SJSA1 (cell line): ENCODE results near the gene RBBP6. TPM values are rescaled to one million over a fixed set of nuclear protein-coding genes. Genes with fewer than 3 reads are reported as not detected.

ENCODE experiments used
- DNase-seq, 2 experiments: peaks; one replicate each; pipeline ENCODE4 v3.0.0-alpha.2; 2015 to 2020; ENCODE audit warnings: low spot score in 2 of 2, low read depth in 1 of 2
- H3K27ac ChIP-seq: fragments of 250-450 bp; sonication (Bioruptor Pico); 2 replicates; pipeline ENCODE4 v1.5.1; 2020; ENCODE audit warnings: mild to moderate bottlenecking, moderate library complexity
- H3K27me3 ChIP-seq: fragments of 250-450 bp; sonication (Bioruptor Pico); replicated peaks from 2 replicates; pipeline ENCODE4 v1.5.1; 2020; ENCODE audit warnings: mild to moderate bottlenecking, moderate library complexity
- H3K36me3 ChIP-seq: fragments of 250-450 bp; sonication (Bioruptor Pico); 2 replicates; pipeline ENCODE4 v1.5.1; 2020; ENCODE audit warnings: mild to moderate bottlenecking
- H3K4me1 ChIP-seq: fragments of 250-450 bp; sonication (Bioruptor Pico); replicated peaks from 2 replicates; pipeline ENCODE4 v1.6.1; 2021; ENCODE audit warnings: mild to moderate bottlenecking
- H3K4me3 ChIP-seq: fragments of 250-450 bp; sonication (Bioruptor Pico); 2 replicates; pipeline ENCODE4 v1.5.1; 2020; ENCODE audit warnings: mild to moderate bottlenecking
- H3K9me3 ChIP-seq: fragments of 250-450 bp; sonication (Bioruptor Pico); replicated peaks from 2 replicates; pipeline ENCODE4 v1.5.1; 2020; ENCODE audit warnings: mild to moderate bottlenecking
- total RNA-seq: library from RNA; depleted of rRNA; stranded (reverse); fragments of >200 nt; shearing (Covaris generic); gene quantifications from 2 replicates; pipeline ENCODE4 v1.2.3, GENCODE V29; 2014

RBBP6 gene
- total RNA-seq, 1 experiment from 2014 or later = 23.6 TPM

DNA sequence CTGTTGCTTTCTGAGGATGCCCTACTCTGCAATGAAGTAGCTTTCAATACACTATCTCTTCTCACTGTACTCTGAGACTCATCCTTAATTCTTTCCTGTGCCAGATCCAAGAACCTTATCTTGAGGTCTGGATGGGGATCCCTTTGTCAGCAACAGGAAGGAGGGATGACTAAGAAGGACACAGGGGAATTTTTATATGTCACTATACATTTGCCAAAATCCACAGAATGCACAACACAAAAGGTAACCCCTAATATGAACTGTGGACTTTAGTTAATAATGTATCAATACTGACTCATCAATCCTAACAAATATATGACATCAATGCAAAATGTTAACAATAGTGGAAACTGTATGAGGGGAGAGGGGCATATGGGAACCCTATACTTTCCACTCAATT is 4.7 kb upstream of the RBBP6 start:
- H3K27ac ChIP-seq = no peak overlapping the region
- no peak for DNase-seq
- H3K27me3 ChIP-seq = no peaks in the 10 kb centered on the region
- H3K4me1 ChIP-seq = peaks cover 5% of the 10 kb centered on the region
- no peak overlapping the region for H3K4me3 ChIP-seq
- peaks cover 3% of the 10 kb centered on the region for H3K36me3 ChIP-seq
- H3K9me3 ChIP-seq = no peaks in the 10 kb centered on the region

DNA sequence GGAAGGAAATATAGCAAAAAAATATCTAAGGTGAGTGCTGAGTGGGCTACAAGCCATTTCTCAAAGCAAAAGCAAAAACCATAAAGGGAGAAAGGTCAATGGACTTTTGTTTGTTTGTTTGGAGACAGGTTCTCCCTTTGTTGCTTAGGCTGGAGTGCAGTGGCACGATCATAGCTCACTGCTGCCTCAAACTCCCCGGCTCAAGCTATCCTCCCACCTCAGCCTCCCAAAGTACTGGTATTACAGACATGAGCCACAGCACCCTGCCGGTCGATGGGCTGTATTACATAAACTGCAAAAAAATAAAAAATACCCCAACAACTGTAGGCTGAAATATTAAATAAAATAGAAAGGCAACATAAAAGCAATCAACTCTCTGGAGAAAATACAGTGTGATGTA is 3.5 kb upstream of the RBBP6 start:
- DNase-seq = no peak
- H3K27me3 ChIP-seq = no peaks in the 10 kb centered on the region
- H3K4me3 ChIP-seq = no peak overlapping the region
- H3K4me1 ChIP-seq = peaks cover 5% of the 10 kb centered on the region
- H3K9me3 ChIP-seq = no peaks in the 10 kb centered on the region
- no peak overlapping the region for H3K27ac ChIP-seq
- H3K36me3 ChIP-seq = peaks cover 15% of the 10 kb centered on the region

DNA sequence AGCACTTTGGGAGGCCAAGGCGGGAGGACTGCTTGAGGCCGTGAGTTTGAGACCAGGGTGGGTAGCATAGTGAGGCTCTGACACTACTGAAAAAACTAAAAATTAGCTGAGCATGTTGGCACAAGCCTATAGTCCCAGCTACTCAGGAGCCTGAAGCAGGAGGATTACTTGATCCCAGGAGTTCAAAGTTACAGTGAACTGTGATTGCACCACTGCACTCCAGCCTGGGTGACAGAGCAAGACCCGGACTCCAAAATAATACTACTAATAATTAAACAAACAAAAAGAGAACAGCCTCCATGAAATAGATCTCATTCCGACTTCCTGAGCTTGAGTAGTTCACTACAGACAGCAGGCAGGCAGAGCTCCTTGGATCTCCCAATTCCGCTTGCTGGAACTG is 2.7 kb upstream of the RBBP6 start:
- H3K27ac ChIP-seq = no peak overlapping the region
- no peak overlapping the region for H3K4me3 ChIP-seq
- H3K27me3 ChIP-seq = no peaks in the 10 kb centered on the region
- no peak for DNase-seq
- no peaks in the 10 kb centered on the region for H3K9me3 ChIP-seq
- H3K4me1 ChIP-seq = peaks cover 6% of the 10 kb centered on the region
- H3K36me3 ChIP-seq = peaks cover 18% of the 10 kb centered on the region

DNA sequence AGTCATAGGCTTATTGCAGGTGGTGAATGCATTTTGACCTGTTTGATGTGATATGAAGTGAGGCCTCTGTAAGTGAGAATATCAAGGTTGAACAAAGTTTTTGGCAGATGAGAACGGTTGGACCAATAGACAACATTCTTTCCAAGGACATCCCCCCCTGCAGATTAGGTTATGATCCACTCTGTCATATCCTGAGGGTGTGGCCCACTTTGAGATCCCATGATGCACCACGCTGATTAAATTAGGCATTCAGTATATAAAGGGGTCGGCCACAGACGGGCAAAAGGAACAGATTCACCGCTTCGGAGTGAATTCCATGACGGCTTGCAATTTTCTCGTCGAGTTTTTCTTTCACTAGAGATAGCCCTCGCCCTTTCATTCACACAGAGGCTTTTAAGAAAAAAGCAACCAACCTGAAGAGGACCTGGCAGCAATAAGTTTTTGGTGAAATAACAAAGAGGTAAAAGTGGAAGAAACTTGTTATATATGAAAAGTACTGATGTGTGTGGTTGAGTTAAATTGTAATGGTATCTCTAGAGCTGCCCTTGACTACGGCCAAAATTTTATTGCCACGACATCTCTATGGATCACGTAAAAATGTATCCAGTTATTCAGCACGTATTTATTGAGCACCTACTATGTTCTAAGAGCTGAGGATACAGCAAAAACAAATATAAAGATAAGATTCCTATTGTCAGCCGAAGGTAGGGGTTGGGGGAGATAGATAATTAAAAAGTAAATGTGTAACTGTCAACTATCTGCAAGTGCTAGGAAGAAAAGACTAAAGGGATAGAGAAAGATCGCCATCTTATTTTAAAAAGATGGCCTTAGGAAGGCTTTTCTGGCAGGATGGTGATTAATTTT is 1.7 kb upstream of the RBBP6 start:
- DNase-seq = no peak
- no peak overlapping the region for H3K4me3 ChIP-seq
- H3K27me3 ChIP-seq = no peaks in the 10 kb centered on the region
- H3K36me3 ChIP-seq = peaks cover 24% of the 10 kb centered on the region
- no peaks in the 10 kb centered on the region for H3K9me3 ChIP-seq
- H3K27ac ChIP-seq = no peak overlapping the region
- peaks cover 16% of the 10 kb centered on the region for H3K4me1 ChIP-seq

DNA sequence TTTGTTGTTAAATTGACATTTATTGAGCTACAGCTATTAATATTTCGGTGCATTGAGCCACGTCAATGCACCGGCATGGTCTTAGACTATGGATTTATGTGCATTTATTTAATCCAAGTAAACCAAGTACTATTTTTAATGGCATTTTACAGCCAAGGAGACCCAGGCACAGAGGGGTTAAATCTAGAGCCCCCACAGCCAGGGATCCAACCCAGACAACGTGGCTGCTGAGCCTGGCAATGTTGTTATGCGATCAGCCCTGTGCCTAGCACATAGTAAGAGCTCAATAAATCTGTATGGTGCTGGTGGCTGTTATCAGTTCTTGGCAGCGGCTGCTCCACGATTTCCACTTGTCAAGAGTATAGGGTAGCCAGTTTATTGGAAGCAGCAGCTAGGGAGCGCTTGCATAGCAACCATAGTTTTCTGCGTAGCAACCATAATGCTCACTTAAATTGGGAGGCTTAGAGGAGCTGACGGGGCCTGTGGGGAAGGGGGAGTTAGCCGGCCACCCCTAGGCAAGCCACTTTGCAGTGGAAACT is 541 bp upstream of the RBBP6 start:
- Histone ChIP-seq H3K36me3 (peaks cover 32% of the 10 kb centered on the region), H3K4me3 (peak overlapping the region; percentile 89), H3K4me1 (peaks cover 21% of the 10 kb centered on the region), H3K9me3 (no peaks in the 10 kb centered on the region), H3K27me3 (no peaks in the 10 kb centered on the region), H3K27ac (peak overlapping the region; percentile 96)
- no peak for DNase-seq

DNA sequence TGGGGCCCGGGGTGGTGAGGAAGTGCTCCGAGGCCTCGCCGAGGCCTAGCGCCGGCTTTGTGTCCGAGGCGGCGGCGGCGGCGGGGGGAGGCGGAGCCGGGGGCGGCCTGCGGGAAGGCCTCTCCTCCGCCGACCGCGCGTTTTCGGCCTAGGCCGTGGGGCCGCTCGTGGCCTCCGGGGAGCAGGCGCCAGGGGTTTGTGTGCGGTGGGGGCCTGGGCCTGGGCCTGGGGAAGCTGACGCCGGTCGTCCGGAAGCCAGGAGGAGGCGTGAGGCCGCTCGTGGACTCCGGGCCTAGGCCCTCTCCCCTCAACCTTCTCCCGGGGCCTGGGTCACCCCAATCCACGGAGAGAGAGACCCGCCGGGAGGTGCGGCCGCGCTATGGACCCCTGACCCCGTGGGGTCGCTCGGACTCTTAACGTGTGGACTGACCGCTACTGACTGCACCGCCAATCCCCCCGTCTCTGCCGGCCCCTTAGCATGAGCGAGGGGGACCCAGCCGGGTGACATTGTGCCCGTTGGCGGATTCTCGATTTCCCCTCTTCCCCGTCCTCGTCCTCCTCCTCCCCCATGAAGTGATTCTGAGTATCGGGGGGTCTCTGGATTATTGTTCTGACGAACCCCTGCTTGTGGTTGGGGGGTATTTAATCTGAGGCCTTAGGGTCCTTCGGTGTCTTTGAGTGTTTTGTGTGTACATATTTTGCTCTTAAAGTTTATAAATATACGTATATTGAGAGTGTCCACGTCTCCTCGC is 660 bp downstream of the RBBP6 start:
- no peaks in the 10 kb centered on the region for H3K9me3 ChIP-seq
- peaks cover 33% of the 10 kb centered on the region for H3K4me1 ChIP-seq
- peak in 1 of 2 experiments; percentile 52 for DNase-seq
- peaks cover 44% of the 10 kb centered on the region for H3K36me3 ChIP-seq
- no peaks in the 10 kb centered on the region for H3K27me3 ChIP-seq
- peak overlapping the region; percentile 89 for H3K4me3 ChIP-seq
- peak overlapping the region; percentile 96 for H3K27ac ChIP-seq

DNA sequence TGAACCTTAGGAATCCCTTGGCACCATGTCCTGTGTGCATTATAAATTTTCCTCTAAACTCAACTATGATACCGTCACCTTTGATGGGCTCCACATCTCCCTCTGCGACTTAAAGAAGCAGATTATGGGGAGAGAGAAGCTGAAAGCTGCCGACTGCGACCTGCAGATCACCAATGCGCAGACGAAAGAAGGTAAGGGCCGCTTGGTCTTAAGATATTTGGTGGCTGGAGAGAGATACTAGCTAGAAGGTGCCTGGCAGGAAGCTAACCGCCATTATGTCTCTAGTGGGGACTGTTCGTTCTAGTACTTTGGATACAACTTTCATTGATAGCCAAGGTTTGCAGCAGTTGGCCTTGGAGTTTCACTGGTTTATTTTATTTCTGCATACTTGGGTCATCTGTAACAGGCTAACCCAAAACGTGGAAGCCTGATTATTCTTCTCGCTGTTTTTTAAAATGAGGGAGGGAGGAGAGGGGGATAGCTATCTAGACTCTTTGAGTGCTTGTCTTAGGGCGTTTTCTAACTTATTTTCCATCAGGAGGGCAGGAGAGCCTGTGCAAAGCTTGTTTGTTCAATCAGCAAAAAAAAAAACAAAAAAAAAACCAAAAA is 1.3 kb downstream of the RBBP6 start:
- Histone ChIP-seq H3K9me3 (no peaks in the 10 kb centered on the region), H3K36me3 (peaks cover 51% of the 10 kb centered on the region), H3K4me1 (peaks cover 36% of the 10 kb centered on the region), H3K4me3 (peak overlapping the region; percentile 89), H3K27ac (peak overlapping the region; percentile 96), H3K27me3 (no peaks in the 10 kb centered on the region)
- peak in 1 of 2 experiments; percentile 49 for DNase-seq

DNA sequence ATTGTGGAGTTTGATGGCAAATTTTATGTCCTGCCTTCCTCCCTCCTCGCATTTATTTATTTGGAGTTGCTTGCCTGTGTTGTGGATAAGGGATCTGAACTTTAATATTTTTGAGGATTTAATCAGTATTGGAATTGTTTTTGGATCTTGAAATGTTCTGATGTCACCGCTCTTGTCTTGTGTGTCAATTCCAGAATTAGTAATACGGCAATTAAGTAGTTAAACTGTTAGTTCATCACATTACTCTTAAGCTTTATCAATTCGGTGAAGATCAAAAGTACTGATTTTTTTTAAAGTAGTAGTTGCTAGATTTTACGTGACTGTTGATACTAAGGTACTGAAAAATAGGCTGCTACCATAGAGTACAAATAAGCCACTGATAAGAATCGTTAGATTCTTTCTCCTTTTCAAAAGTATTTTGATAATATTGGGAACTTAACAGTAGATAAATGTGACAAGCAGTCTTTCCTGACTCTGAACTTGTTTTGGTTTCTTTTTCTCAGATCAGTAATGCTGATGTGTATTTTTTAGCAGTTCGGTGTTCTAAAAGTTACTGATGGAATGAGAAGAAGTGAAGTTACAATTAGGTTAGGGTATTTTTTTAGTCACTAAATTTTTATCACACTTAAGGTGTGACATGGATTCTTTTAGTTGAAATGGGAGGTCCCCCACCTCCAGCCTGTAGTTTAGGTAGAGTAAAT is 2.0 kb downstream of the RBBP6 start:
- DNase-seq = no peak
- H3K36me3 ChIP-seq = peaks cover 58% of the 10 kb centered on the region
- peak overlapping the region; percentile 96 for H3K27ac ChIP-seq

DNA sequence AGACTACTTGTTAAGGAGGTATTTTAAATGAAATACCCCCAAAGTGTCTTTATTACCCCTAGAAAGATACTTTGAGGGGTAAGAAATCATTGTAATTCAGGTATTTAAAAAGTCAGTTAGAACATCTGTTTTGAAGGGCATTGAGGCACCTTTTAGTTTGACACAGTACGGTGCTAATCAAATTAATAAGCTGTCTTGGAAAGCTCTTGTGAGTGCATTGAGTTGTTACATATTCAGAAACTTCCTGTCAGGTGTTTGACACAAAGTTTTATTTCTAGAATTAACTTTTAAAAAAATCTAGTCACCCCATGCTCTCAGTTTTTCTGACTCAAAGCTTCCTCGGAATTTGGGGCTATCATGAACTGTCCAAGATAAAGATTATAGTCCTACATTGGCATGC is 4.6 kb downstream of the RBBP6 start:
- Histone ChIP-seq H3K4me3 (no peak overlapping the region), H3K27me3 (no peaks in the 10 kb centered on the region), H3K36me3 (peaks cover 83% of the 10 kb centered on the region), H3K4me1 (peaks cover 31% of the 10 kb centered on the region), H3K27ac (peak overlapping the region; percentile 23; the same call in 1 of the 2 replicates), H3K9me3 (no peaks in the 10 kb centered on the region)
- DNase-seq = no peak

More for the DNA sequence above, 2.0 kb downstream of the RBBP6 start:
- no peaks in the 10 kb centered on the region for H3K27me3 ChIP-seq
- H3K4me3 ChIP-seq = peak overlapping the region; percentile 89
- peaks cover 36% of the 10 kb centered on the region for H3K4me1 ChIP-seq
- H3K9me3 ChIP-seq = no peaks in the 10 kb centered on the region

DNA sequence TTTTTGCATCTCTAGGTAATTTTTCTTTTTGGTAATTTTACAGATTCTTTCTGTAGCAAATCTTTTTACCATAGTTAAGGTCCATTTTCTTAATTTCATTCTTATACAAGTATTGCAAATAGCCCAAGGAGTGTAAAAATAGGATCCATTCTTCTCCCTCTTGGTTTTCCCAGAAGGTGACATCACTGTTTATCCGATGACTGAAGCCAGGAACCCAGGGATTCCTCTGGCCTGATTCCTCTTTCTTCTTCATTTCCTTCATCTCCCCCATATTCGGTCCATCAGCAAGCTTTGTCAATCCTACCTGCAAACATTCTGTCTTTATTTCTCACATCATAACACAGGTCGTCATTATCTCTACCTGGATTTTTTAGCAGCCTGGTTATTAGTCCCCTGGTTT is 5.3 kb downstream of the RBBP6 start:
- peak overlapping the region; percentile 23 for H3K27ac ChIP-seq

DNA sequence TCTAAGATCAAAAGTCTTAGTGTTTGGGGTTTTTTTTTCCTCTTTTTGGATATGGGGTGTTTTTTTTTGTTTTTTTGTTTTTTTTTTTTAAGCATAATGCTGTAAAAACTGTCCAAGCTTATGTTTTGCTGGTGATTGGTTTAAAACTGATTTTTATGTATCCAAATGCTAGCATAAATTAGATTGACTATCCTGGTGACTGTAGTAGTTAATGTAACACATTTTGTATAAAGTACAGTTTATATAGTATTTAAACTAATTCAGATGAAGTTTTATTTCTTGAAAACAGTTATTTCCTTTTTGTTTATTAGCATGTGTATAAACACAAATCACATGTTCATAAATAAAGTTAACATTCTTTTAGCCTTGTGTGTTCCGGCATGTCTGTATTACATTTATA is 10.9 kb downstream of the RBBP6 start:
- Histone ChIP-seq H3K4me1 (peaks cover under 1% of the 10 kb centered on the region), H3K27ac (no peak overlapping the region), H3K9me3 (no peaks in the 10 kb centered on the region), H3K27me3 (no peaks in the 10 kb centered on the region), H3K36me3 (peaks cover 79% of the 10 kb centered on the region), H3K4me3 (no peak overlapping the region)
- DNase-seq = no peak

More for the DNA sequence above, 5.3 kb downstream of the RBBP6 start:
- Histone ChIP-seq H3K36me3 (peaks cover 87% of the 10 kb centered on the region), H3K4me3 (no peak overlapping the region), H3K27me3 (no peaks in the 10 kb centered on the region), H3K9me3 (no peaks in the 10 kb centered on the region), H3K4me1 (peaks cover 31% of the 10 kb centered on the region)
- DNase-seq = peak in 1 of 2 experiments; percentile 47

DNA sequence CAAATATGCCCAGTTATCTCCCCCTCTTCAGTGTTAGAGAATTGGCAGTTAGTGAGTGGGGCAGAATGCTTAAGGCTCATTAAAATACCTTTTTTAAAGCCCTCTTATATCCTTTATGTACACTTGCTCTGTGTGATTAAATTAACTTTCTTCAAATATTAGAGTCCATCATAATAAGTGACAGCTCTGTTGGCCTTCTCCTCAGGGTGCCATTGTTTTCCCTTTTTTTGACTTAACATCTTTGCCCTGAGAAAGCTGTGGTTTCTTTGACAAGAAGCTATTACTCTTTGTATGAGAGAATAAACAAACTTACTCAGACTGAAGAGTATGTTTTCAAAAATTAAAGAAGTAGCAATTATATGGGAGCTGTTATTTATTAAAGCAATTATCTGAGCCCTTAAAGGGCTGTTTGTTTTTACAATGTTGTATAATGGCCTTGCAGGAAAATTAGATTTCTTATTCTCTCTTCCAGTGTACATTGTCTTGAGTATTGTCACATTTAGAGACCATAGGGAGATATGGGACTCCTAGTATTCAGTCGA is 13.4 kb downstream of the RBBP6 start:
- no peaks in the 10 kb centered on the region for H3K27me3 ChIP-seq
- H3K36me3 ChIP-seq = peaks cover 76% of the 10 kb centered on the region
- no peaks in the 10 kb centered on the region; the same call in 1 of the 2 replicates for H3K4me1 ChIP-seq
- H3K9me3 ChIP-seq = no peaks in the 10 kb centered on the region
- DNase-seq = no peak
- no peak overlapping the region for H3K4me3 ChIP-seq
- no peak overlapping the region for H3K27ac ChIP-seq

DNA sequence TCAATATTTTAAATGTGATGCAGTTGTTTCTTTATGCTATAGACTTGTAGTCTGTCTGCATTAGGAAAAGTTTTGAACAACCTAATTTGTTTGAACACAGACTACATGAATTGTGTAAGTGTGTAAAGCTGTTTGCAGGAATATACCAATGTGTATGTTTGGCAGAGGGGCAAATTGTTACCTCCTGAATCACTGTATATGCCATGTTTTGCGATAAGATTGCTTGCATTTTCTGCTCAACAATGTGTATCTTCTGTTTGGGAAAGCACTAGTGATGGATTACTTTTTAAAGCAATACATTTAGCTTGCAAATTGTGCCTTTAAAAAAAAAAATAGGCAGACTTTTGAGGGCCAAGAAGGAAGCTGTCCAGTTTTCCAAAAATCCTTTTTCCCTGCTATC is 14.6 kb downstream of the RBBP6 start:
- no peaks in the 10 kb centered on the region for H3K9me3 ChIP-seq
- no peak for DNase-seq
- H3K36me3 ChIP-seq = peaks cover 72% of the 10 kb centered on the region
- H3K4me1 ChIP-seq = no peaks in the 10 kb centered on the region; the same call in 1 of the 2 replicates
- H3K4me3 ChIP-seq = no peak overlapping the region
- H3K27ac ChIP-seq = no peak overlapping the region
- H3K27me3 ChIP-seq = no peaks in the 10 kb centered on the region
